Activated CD8-positive, alpha-beta T cell treated with anti-CD3 and anti-CD28 coated beads for 36 hours (primary cell): ENCODE data around the gene B3GAT2. TPM values are rescaled to one million over a fixed set of nuclear protein-coding genes. Genes with fewer than 3 reads are reported as not detected.

Source experiments
- ATAC-seq: fragments of 200-7000 bp; cut with Tn5 transposase; one replicate; pipeline ENCODE4 v1.10.0; 2021; ENCODE audit warnings: mild to moderate bottlenecking, moderate library complexity
- CTCF ChIA-PET: fragments of 350-600 bp; sonication (Branson Sonifier 250); formaldehyde crosslinking; loops from one replicate; lab custom pipeline; 2021; ENCODE audit warnings: antibody characterized with exemption; lab: Charles Lee
- POLR2A ChIA-PET: fragments of 350-600 bp; sonication (Branson Sonifier 250); formaldehyde crosslinking; loops from one replicate; lab custom pipeline; 2021; ENCODE audit warnings: antibody characterized with exemption; lab: Charles Lee
- DNase-seq: peaks from one replicate; pipeline ENCODE4 v3.0.0-alpha.2; 2020
- H3K27ac Mint-ChIP-seq: one replicate; pipeline ENCODE4 v1.8.0; 2021; ENCODE audit warnings: mild to moderate bottlenecking, mixed read lengths
- H3K27me3 Mint-ChIP-seq: one replicate; pipeline ENCODE4 v1.8.0; 2021; ENCODE audit warnings: mixed read lengths
- H3K36me3 Mint-ChIP-seq: one replicate; pipeline ENCODE4 v1.8.0; 2021; ENCODE audit warnings: low read depth, mixed read lengths
- H3K4me1 Mint-ChIP-seq: one replicate; pipeline ENCODE4 v1.8.0; 2021; ENCODE audit warnings: low read depth, mixed read lengths
- H3K4me3 Mint-ChIP-seq: one replicate; pipeline ENCODE4 v1.8.0; 2021; ENCODE audit warnings: mild to moderate bottlenecking, moderate library complexity, mixed read lengths
- H3K9me3 Mint-ChIP-seq: one replicate; pipeline ENCODE4 v1.8.0; 2021; ENCODE audit warnings: mixed read lengths
- CTCF ChIP-seq: fragments of 200-600 bp; IDR thresholded peaks from one replicate; pipeline ENCODE4 v1.8.0; 2022; ENCODE audit warnings: antibody characterized with exemption, mild to moderate bottlenecking
- intact Hi-C: fragments of 100-400 bp; cut with micrococcal nuclease; formaldehyde crosslinking; loops from one replicate; pipeline ENCODE4 v1.10.0; 2022
- total RNA-seq, 2 experiments: library from RNA; stranded (reverse); gene quantifications; one replicate each; pipeline ENCODE4 v1.2.3, GENCODE V29; 2021

Gene B3GAT2
- total RNA-seq, 2 experiments from 2014 or later, result 0.04 TPM; not detected in 1

GRCh38 chr6:70847106-70848084, 109.5 kb downstream of the B3GAT2 start:
- DNase-seq (no peak), ATAC-seq (no peak)
- no peaks in the 10 kb centered on the region for H3K27me3 Mint-ChIP-seq
- intact Hi-C loops, result no loop called here
- ChIA-PET CTCF (interaction anchor here (0.9 to 1.5 kb wide), 3 partner anchors 8 to 140 kb away, joined by 3 to 4 read pairs (median 3); no protein-coding TSS in a partner anchor), POLR2A (no interaction called here)
- H3K4me3 Mint-ChIP-seq, result no peak overlapping the region
- no peaks in the 10 kb centered on the region for H3K9me3 Mint-ChIP-seq
- no peak overlapping the region for H3K27ac Mint-ChIP-seq
- H3K4me1 Mint-ChIP-seq, result no peaks in the 10 kb centered on the region
- H3K36me3 Mint-ChIP-seq, result peaks cover 1% of the 10 kb centered on the region
- no peak for TF ChIP-seq CTCF

- ChIA-PET CTCF (no interaction called here), POLR2A (no interaction called here)
- Mint-ChIP-seq H3K4me3 (no peak overlapping the region), H3K36me3 (peaks cover 1% of the 10 kb centered on the region), H3K27ac (no peak overlapping the region), H3K27me3 (no peaks in the 10 kb centered on the region), H3K9me3 (no peaks in the 10 kb centered on the region), H3K4me1 (no peaks in the 10 kb centered on the region)
- intact Hi-C loops, result no loop called here
- ATAC-seq, result no peak
- DNase-seq, result no peak
- no peak for TF ChIP-seq CTCF
These were observed 110.5 kb downstream of the B3GAT2 start for GRCh38 chr6:70846207-70846835.

- ATAC-seq (no peak), DNase-seq (no peak)
- Mint-ChIP-seq H3K4me3 (no peak overlapping the region), H3K4me1 (peaks cover 3% of the 10 kb centered on the region), H3K36me3 (peaks cover 1% of the 10 kb centered on the region), H3K27ac (no peak overlapping the region), H3K9me3 (no peaks in the 10 kb centered on the region), H3K27me3 (no peaks in the 10 kb centered on the region)
- TF ChIP-seq CTCF, result no peak
- intact Hi-C loops, result no loop called here
- ChIA-PET POLR2A (no interaction called here), CTCF (interaction anchor here (1.3 kb wide), 1 partner anchor 14 kb away, joined by 3 read pairs; no protein-coding TSS in a partner anchor)
These were observed 112.6 kb downstream of the B3GAT2 start for GRCh38 chr6:70844301-70844700.

- no peaks in the 10 kb centered on the region for H3K27me3 Mint-ChIP-seq
- ChIA-PET POLR2A (no interaction called here), CTCF (interaction anchor here (1.2 to 1.6 kb wide), 3 partner anchors 19 to 137 kb away, joined by 3 to 9 read pairs (median 4); no protein-coding TSS in a partner anchor)
- H3K4me3 Mint-ChIP-seq, result no peak overlapping the region
- ATAC-seq (no peak), DNase-seq (no peak)
- H3K9me3 Mint-ChIP-seq, result no peaks in the 10 kb centered on the region
- no peak for TF ChIP-seq CTCF
- no peak overlapping the region for H3K27ac Mint-ChIP-seq
- H3K36me3 Mint-ChIP-seq, result peaks cover 5% of the 10 kb centered on the region
- intact Hi-C loops, result no loop called here
- H3K4me1 Mint-ChIP-seq, result peaks cover 6% of the 10 kb centered on the region
These were observed 113.4 kb downstream of the B3GAT2 start for GRCh38 chr6:70843328-70843918.
